CD4-positive, CD25-positive, alpha-beta regulatory T cell (primary cell): ENCODE measurements around the gene RCOR3. TPM values are rescaled to one million over a fixed set of nuclear protein-coding genes. Genes with fewer than 3 reads are reported as not detected.
A peak's percentile ranks its signal among the peaks of the same experiment; 100 is the strongest.
"Not testable (repeated sequence)": the region's sequence is repeated elsewhere in the genome, so short reads cannot be mapped to it uniquely, and the experiment has no call there.

Source experiments
- ATAC-seq, 2 donors: fragments of 150-1000 bp; cut with Tn5 transposase; one replicate each; pipeline ENCODE4 v1.10.0; 2021; ENCODE audit warnings: low read depth in 2 of 2, moderate number of reproducible peaks in 2 of 2, moderate library complexity in 1 of 2
- DNase-seq, 3 donors: peaks; one replicate each; pipeline versions ENCODE4 v3.0.0 to v3.0.0-alpha.2; 2012 to 2022; ENCODE audit warnings: mixed read lengths in 1 of 3
- H3K27ac ChIP-seq: one replicate; pipeline ENCODE4 v1.7.0; 2013; ENCODE audit warnings: mild to moderate bottlenecking, low read length; ENCODE audit not compliant: insufficient read depth, poor library complexity, severe bottlenecking
- H3K27me3 ChIP-seq: one replicate; pipeline ENCODE4 v1.7.0; 2013; ENCODE audit warnings: low read length; ENCODE audit not compliant: control insufficient read depth, insufficient read depth
- H3K36me3 ChIP-seq: one replicate; pipeline ENCODE4 v1.7.0; 2013; ENCODE audit warnings: mild to moderate bottlenecking, low read length, moderate library complexity; ENCODE audit not compliant: control insufficient read depth, insufficient read depth
- H3K4me1 ChIP-seq: 2 replicates; pipeline ENCODE4 v1.7.0; 2013; ENCODE audit warnings: mild to moderate bottlenecking, low read length; ENCODE audit not compliant: insufficient read depth, control insufficient read depth, poor library complexity, severe bottlenecking
- H3K4me3 ChIP-seq: one replicate; pipeline ENCODE4 v1.7.0; 2013; ENCODE audit warnings: low read depth, mild to moderate bottlenecking, low read length, moderate library complexity
- H3K9me3 ChIP-seq, 2 experiments: 1 replicate in 1 of 2; 2 replicates in 1 of 2; pipeline ENCODE4 v1.7.0; 2013; ENCODE audit warnings: low read length in 2 of 2, mild to moderate bottlenecking in 1 of 2, moderate library complexity in 1 of 2; ENCODE audit not compliant: control insufficient read depth in 2 of 2
- H3K27ac Mint-ChIP-seq, 3 donors: one replicate each; pipeline ENCODE4 v1.8.0; 2020 to 2022; ENCODE audit warnings: mild to moderate bottlenecking in 3 of 3, mixed read lengths in 3 of 3, moderate library complexity in 2 of 3
- H3K27me3 Mint-ChIP-seq: one replicate; pipeline ENCODE4 v1.8.0; 2022; ENCODE audit warnings: mild to moderate bottlenecking, mixed read lengths
- H3K36me3 Mint-ChIP-seq: one replicate; pipeline ENCODE4 v1.8.0; 2020; ENCODE audit warnings: mixed read lengths
- H3K4me1 Mint-ChIP-seq, 4 donors: one replicate each; pipeline ENCODE4 v1.8.0; 2020 to 2022; ENCODE audit warnings: mixed read lengths in 4 of 4, mild to moderate bottlenecking in 1 of 4
- H3K4me3 Mint-ChIP-seq, 4 donors: one replicate each; pipeline ENCODE4 v1.8.0; 2020 to 2022; ENCODE audit warnings: mild to moderate bottlenecking in 4 of 4, mixed read lengths in 4 of 4, moderate library complexity in 3 of 4
- H3K9me3 Mint-ChIP-seq, 7 donors: one replicate each; pipeline ENCODE4 v1.8.0; 2020 to 2022; ENCODE audit warnings: mixed read lengths in 7 of 7, mild to moderate bottlenecking in 3 of 7, moderate library complexity in 2 of 7
- polyA plus RNA-seq, 4 donors: library from polyadenylated mRNA; unstranded; fragments of 300-500 nt; fragmentation: Illumina TruSeq; gene quantifications; one replicate each; pipeline ENCODE4 v1.2.3, GENCODE V29; 2021
- total RNA-seq: library from RNA; stranded (reverse); gene quantifications from one replicate; pipeline ENCODE4 v1.2.3, GENCODE V29; 2022

Gene RCOR3
- total and polyA plus RNA-seq, 5 donors from 2014 or later: 22.7 to 73.9 (median 26.8) TPM

DNA sequence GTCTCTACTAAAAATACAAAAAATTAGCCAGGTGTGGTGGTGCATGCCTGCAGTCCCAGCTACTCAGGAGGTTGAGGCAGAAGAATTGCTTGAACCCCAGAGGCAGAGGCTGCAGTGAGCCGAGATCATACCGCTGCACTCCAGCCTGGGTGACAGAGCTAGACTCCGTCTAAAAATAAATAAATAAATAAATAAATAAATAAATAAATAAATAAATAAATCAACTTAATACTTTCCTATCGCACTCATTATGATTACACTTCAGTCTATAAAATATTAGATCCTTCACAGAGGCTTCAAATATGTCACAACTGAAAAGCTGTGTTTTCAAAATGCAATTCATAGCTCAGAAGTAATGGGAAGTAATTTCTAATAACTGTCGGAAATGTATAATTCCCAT lies 15.5 kb upstream of the RCOR3 start:
- H3K4me1 ChIP-seq, H3K9me3 Mint-ChIP-seq, DNase-seq, H3K4me1 Mint-ChIP-seq, H3K9me3 ChIP-seq, H3K36me3 Mint-ChIP-seq, H3K4me3 ChIP-seq, H3K4me3 Mint-ChIP-seq, H3K36me3 ChIP-seq, H3K27ac Mint-ChIP-seq, ATAC-seq, H3K27me3 ChIP-seq, H3K27ac ChIP-seq: not testable (repeated sequence)
- peaks cover 23% of the 10 kb centered on the region for H3K27me3 Mint-ChIP-seq

DNA sequence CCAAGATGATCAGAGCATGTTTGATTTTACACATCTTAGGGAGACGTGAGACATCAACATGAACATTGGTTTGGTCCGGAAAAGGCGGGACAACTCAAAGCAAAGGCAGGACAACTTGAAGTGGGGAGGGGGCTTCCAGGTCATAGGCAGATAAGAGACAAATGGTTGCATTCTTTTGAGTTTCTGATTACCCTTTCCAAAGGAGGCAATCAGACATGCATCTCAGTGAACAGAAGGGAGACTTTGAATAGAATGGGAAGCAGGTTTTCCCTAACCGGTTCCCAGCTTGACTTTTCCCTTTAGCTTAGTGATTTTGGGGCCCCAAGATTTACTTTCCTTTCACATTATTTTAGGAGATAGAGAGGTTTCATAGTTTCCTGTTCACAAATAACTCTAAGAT lies 12.6 kb upstream of the RCOR3 start:
- H3K36me3 Mint-ChIP-seq, H3K9me3 ChIP-seq, H3K9me3 Mint-ChIP-seq, H3K36me3 ChIP-seq, H3K4me1 Mint-ChIP-seq, H3K27ac Mint-ChIP-seq, ATAC-seq, DNase-seq, H3K4me1 ChIP-seq, H3K27ac ChIP-seq, H3K4me3 ChIP-seq, H3K27me3 ChIP-seq: not testable (repeated sequence)
- Mint-ChIP-seq H3K27me3 (peaks cover 18% of the 10 kb centered on the region), H3K4me3 (peak overlapping the region in 1 of 4 donors; percentile 10)

DNA sequence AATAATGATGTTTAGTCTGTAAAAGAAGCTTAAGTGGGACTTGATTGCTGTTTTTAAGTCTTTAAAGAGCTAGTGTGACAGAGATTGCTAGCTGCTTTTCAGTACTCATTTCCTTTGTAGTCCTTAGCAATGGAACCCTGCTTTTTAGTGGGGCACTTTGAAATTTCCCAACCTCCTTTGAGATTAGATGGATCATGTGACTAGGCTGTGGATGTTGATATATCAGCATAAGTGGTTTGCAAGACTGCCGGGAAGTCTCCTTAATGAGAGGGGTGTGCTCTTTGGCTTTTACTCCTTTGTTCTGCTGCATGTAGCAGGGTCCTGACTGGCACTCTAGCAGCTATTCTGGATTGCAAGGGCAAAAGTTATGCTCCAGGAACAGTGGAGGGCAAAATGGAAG lies 11.2 kb upstream of the RCOR3 start:
- H3K27me3 Mint-ChIP-seq: peaks cover 12% of the 10 kb centered on the region
- no peaks in the 10 kb centered on the region for H3K36me3 Mint-ChIP-seq
- H3K9me3 Mint-ChIP-seq: peaks cover 0 to 1% (median 0%) of the 10 kb centered on the region in 7 donors

DNA sequence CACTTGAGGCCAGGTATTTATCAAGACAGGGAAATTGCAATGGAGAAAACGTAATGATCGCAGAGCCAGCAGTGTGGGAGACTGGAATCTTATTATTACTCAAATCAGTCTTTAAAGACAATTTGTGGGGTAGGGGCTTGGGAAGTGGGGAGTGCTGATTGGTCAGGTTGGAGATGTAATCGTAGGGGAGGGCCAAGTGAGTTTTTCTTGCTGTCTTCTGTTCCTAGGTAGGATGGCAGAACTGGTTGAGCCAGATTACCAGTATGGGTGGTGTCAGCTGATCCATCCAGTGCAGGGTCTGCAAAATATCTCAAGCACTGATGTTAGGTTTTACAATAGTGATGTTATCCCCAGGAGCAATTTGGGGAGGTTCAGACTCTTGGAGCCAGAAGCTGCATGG lies 9.6 kb upstream of the RCOR3 start:
- H3K9me3 Mint-ChIP-seq, H3K4me3 Mint-ChIP-seq, H3K9me3 ChIP-seq, H3K36me3 ChIP-seq, H3K27ac ChIP-seq, H3K27me3 ChIP-seq, H3K4me1 ChIP-seq, H3K27ac Mint-ChIP-seq, H3K4me3 ChIP-seq, H3K4me1 Mint-ChIP-seq, DNase-seq, ATAC-seq, H3K27me3 Mint-ChIP-seq, H3K36me3 Mint-ChIP-seq: not testable (repeated sequence)

More for the DNA sequence above, 11.2 kb upstream of the RCOR3 start:
- H3K36me3 ChIP-seq: no peaks in the 10 kb centered on the region
- H3K27me3 ChIP-seq: no peaks in the 10 kb centered on the region
- no peak overlapping the region for H3K27ac ChIP-seq
- H3K4me3 ChIP-seq: no peak overlapping the region
- H3K4me1 ChIP-seq: no peaks in the 10 kb centered on the region
- ATAC-seq (no peak), DNase-seq (no peak)
- H3K9me3 ChIP-seq: no peaks in the 10 kb centered on the region
- no peak overlapping the region for H3K4me3 Mint-ChIP-seq
- no peak overlapping the region for H3K27ac Mint-ChIP-seq
- peaks cover 0 to 4% (median 1%) of the 10 kb centered on the region in 4 donors for H3K4me1 Mint-ChIP-seq

DNA sequence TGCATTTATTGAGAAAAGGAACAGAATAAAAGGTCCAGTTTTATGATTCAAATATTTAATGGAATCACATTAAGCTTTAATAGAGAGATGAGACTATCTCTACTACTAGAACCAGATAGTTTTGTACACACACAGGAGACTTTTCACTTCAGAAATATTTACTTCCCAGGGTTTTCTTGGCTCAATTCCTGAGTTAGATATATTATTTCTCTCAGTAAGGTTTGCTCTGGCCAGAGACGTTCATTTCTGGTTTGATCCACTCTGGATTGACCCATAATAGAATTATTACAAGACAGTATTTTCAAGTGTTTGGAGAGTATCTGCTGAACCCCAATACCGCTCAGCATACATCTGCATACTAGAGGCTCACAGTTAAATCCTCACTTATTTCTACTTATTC lies 1.3 kb upstream of the RCOR3 start:
- H3K4me1 Mint-ChIP-seq: peaks cover 11 to 29% (median 21%) of the 10 kb centered on the region in 4 donors
- Histone ChIP-seq H3K4me3 (peak overlapping the region; percentile 90), H3K36me3 (no peaks in the 10 kb centered on the region)

DNA sequence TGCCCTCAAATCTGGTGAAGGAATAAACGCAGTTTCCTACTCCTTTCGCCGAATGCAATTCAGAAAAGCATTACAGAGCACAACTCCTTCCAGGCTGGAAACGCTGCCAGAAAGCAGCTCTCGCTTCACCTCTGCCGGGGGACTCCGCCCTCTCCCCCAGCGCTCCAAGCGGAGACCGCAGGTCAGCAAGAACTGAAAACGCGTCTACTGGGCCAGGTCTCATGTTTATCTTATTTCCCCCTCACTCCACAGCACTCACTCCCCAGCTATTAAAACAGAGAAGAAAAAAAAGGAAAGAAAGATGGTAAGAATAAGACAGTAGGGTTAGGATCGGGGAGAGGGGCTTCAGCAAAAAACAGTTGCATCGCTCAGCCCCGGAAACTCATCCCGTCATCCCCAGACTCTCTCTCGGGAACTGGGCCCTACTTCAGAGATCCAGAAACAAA lies 833 bp upstream of the RCOR3 start:
- Mint-ChIP-seq H3K36me3 (peaks cover 4% of the 10 kb centered on the region), H3K27ac (peak overlapping the region; percentile 89 to 97 (median 97)), H3K9me3 (peaks cover 0 to 1% (median 0%) of the 10 kb centered on the region in 7 donors), H3K4me1 (peaks cover 11 to 32% (median 21%) of the 10 kb centered on the region in 4 donors), H3K4me3 (peak overlapping the region; percentile 87 to 99 (median 94)), H3K27me3 (peaks cover 6% of the 10 kb centered on the region)
- no peak for ATAC-seq
- H3K4me3 ChIP-seq: peak overlapping the region; percentile 90
- no peaks in the 10 kb centered on the region for H3K9me3 ChIP-seq
- H3K27me3 ChIP-seq: no peaks in the 10 kb centered on the region
- H3K27ac ChIP-seq: peak overlapping the region; percentile 86
- peak; percentile 35 to 76 (median 52) for DNase-seq
- no peaks in the 10 kb centered on the region for H3K36me3 ChIP-seq
- peaks cover 19% of the 10 kb centered on the region for H3K4me1 ChIP-seq

More for the DNA sequence above, 1.3 kb upstream of the RCOR3 start:
- H3K27me3 ChIP-seq: no peaks in the 10 kb centered on the region
- H3K9me3 ChIP-seq: no peaks in the 10 kb centered on the region
- H3K27me3 Mint-ChIP-seq: peaks cover 6% of the 10 kb centered on the region
- peak overlapping the region; percentile 87 to 99 (median 94) for H3K4me3 Mint-ChIP-seq
- ATAC-seq (no peak), DNase-seq (no peak)
- peaks cover 4% of the 10 kb centered on the region for H3K36me3 Mint-ChIP-seq
- peaks cover 0 to 2% (median 0%) of the 10 kb centered on the region in 7 donors for H3K9me3 Mint-ChIP-seq
- peaks cover 19% of the 10 kb centered on the region for H3K4me1 ChIP-seq
- H3K27ac ChIP-seq: peak overlapping the region; percentile 86
- H3K27ac Mint-ChIP-seq: peak overlapping the region; percentile 89 to 97 (median 97)

DNA sequence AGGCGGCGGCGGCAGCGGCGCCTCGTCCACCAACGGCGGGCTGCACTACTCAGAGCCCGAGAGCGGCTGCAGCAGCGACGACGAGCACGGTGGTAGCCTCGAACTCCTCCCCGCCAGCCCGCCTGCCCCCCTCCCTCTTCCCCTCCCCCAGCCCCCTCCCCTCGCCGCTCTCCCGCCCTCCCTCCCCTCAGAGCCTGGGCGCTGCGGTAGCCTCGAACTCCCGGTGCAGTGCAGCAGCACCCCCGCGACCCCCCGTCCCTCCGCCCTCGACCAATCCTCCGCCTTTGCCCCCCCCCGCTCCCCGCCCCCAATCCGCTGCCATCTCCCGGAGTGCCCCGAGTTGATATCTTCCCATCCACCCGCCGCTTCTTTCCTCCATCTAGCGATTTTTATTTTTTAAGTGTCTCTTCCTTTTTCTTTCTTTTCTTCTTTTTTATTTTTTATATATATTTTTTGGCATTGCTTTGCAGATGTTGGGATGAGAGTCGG lies 516 bp downstream of the RCOR3 start:
- Histone ChIP-seq H3K9me3 (no peaks in the 10 kb centered on the region), H3K4me1 (peaks cover 19% of the 10 kb centered on the region), H3K27me3 (no peaks in the 10 kb centered on the region), H3K36me3 (peaks cover 3% of the 10 kb centered on the region), H3K4me3 (peak overlapping the region; percentile 72), H3K27ac (peak overlapping the region; percentile 86)
- Mint-ChIP-seq H3K4me1 (peaks cover 18 to 40% (median 24%) of the 10 kb centered on the region in 4 donors), H3K4me3 (peak overlapping the region; percentile 87 to 99 (median 94)), H3K9me3 (peaks cover 0 to 1% (median 0%) of the 10 kb centered on the region in 7 donors), H3K36me3 (peaks cover 9% of the 10 kb centered on the region), H3K27me3 (peaks cover 6% of the 10 kb centered on the region), H3K27ac (peak overlapping the region; percentile 84 to 93 (median 86))
- DNase-seq: peak in 1 of 3 donors; percentile 57
- ATAC-seq: peak; percentile 19 to 26
